ENCODE results near the gene AMPD2.

GRCh38 chr1:109669246-109669948 lies 49.8 kb downstream of the AMPD2 start:
- TF ChIP-seq CTCF (IDR thresholded peaks at IDR 0.05; ENCODE audit: extremely low read depth in 1 of 2, insufficient read depth in 1 of 2, low read depth in 1 of 2, low read length in 2 of 2) = no peak
- TF ChIP-seq POLR2AphosphoS5 (IDR thresholded peaks at IDR 0.05; ENCODE audit: insufficient read depth, low read depth, low read length) = no peak
- no peak for TF ChIP-seq GATA2 (IDR thresholded peaks at IDR 0.05; ENCODE audit: insufficient read depth, insufficient read length, low read depth, low read length)
